HAP-1 (cell line): ENCODE measurements around the gene STARD5.
A peak's percentile ranks its signal among the peaks of the same experiment; 100 is the strongest.

Experiments
- DNase-seq, 2 experiments: peaks; one replicate each; pipeline ENCODE4 v3.0.0-alpha.2; 2016 to 2020; ENCODE audit warnings: low spot score in 2 of 2
- H3K27me3 ChIP-seq: fragments of 250-450 bp; sonication (Bioruptor Pico); 2 replicates; pipeline ENCODE4 v1.5.1; 2020; ENCODE audit warnings: low read depth, mild to moderate bottlenecking, moderate library complexity
- H3K36me3 ChIP-seq: fragments of 250-450 bp; sonication (Bioruptor Pico); replicated peaks from 2 replicates; pipeline ENCODE4 v1.5.1; 2020; ENCODE audit warnings: mild to moderate bottlenecking
- H3K4me1 ChIP-seq: fragments of 250-450 bp; sonication (Bioruptor Pico); 2 replicates; pipeline ENCODE4 v1.5.1; 2020; ENCODE audit warnings: mild to moderate bottlenecking
- H3K4me3 ChIP-seq: fragments of 250-450 bp; sonication (Bioruptor Pico); 2 replicates; pipeline ENCODE4 v1.5.1; 2020; ENCODE audit warnings: mild to moderate bottlenecking, moderate library complexity
- H3K9me3 ChIP-seq: fragments of 250-450 bp; sonication (Bioruptor Pico); 2 replicates; pipeline ENCODE4 v1.5.1; 2020; ENCODE audit warnings: mild to moderate bottlenecking, moderate library complexity
- in situ Hi-C: fragments of 300-500 bp; cut with MboI; formaldehyde crosslinking; loops from 3 replicates; pipeline ENCODE4 v1.14.3; 2020; ENCODE audit warnings: low sequenced_read_pairs, inconsistent platforms, mixed read lengths

Gene STARD5

DNA sequence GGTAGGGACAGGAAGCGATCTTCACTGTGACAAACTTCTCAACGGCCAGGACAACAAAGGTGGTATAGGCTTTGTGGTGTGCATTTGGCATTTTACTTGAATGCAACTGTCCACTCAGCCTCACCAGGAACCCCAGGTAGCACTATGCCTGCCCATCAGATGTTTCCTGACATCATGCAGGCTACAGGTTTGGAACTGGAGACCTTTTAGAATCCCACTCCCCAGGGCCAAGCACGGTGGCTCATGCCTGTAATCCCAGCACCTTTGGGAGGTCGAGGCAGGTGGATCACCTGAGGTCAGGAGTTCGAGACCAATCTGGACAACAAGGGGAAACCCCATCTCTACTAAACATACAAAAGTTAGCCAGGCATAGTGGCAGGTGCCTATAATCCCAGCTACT is 9.6 kb downstream of the STARD5 start:
- in situ Hi-C loops, result no loop called here
- Histone ChIP-seq H3K9me3 (no peaks in the 10 kb centered on the region; the same call in 1 of the 2 replicates), H3K4me3 (no peak overlapping the region), H3K27me3 (no peaks in the 10 kb centered on the region), H3K36me3 (peaks cover 7% of the 10 kb centered on the region), H3K4me1 (no peaks in the 10 kb centered on the region)
- no peak for DNase-seq

DNA sequence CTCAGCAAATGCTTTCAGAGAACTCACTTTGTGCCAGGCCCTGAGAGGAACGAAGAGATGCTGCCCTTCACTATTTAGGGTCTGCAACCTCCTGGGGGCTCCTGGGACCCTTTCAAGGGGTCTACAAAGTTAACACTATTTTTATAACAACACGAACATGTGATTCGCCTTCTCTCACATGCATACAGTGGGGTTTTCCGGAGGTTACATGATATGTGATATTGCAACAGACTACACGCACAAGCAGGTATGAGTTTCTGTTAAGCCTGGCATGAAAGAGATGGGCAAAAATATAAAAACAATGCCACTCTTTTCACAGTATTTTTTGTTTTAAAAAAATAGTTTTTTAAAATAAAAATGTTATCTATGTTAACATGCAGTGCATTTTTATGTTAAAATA is 10.3 kb downstream of the STARD5 start:
- Histone ChIP-seq H3K36me3 (peaks cover 7% of the 10 kb centered on the region), H3K4me1 (no peaks in the 10 kb centered on the region), H3K9me3 (no peaks in the 10 kb centered on the region; the same call in 1 of the 2 replicates), H3K27me3 (no peaks in the 10 kb centered on the region), H3K4me3 (no peak overlapping the region)
- in situ Hi-C loops, result no loop called here
- no peak for DNase-seq

DNA sequence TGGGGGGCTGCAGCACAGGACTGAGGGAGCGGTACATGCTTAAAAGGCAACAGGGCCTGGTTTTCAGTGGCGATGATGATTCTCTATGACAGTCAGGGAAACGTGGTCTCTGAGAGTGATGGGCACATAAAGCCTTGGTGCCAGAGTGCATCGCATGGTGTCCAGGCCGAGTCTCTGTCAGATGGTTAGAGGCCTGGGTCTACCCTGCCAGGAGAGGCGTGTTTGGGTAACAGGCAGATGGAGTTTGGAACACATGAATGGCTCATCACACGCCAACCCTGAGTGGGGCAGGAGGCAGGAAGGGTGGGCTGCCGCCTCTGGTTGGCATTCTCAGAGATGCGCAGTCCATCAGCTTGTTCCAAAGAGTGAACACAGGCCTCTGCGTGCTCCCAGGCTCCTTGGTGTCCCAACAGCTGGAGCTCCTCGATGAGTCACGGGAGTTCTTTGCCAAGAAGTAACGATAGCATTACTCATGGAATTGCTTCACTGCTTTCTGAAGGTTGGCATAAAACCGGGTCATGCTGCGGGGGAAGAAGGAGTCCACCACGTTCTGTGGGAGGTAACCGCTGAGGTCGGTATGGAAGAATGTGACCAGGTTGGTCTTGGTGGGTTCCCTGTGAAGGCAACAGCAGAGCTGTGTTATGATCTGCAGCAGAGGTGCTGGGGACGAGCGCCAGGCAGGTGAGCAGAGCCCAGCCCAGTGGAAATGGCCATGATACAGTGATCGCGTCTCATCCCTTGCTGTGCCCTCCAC is 11.0 kb downstream of the STARD5 start:
- Histone ChIP-seq H3K36me3 (peaks cover 7% of the 10 kb centered on the region), H3K27me3 (no peaks in the 10 kb centered on the region)
- in situ Hi-C loops, result no loop called here

DNA sequence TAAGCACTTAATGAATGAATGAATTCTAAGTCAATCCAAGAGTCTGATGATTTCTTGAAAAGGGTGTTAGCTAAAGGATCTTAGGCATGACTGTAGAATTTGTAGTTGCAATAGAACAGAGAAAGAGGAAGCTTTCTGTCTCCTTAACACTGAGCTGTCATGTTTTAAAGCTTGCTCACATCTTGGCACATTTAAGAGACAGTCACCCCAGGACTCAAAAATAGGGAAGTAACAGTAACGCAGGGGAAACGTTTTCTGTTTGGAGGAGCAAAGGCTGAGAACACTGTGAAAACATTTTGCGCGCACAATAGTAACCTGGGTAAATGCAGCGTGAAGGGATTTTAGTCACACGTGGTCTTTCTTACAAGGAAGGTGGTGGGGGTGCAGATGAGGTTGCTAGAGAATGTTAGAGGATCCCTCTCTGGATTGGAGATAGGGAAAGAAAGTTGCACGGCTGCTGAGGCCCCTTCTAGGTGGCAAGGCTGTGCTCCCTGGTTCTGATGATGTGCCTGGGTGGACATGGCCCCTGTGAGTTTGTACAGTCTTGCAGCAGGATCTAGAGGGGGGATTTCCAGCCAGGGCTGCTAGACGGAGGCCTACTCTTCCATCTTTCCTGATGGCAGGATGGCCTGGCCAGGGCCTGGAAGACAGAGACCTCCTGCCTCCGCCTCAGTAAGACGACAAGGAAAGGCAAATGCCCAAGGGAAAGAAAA is 12.0 kb downstream of the STARD5 start:
- H3K4me1 ChIP-seq, result no peaks in the 10 kb centered on the region
- DNase-seq, result no peak
- no peaks in the 10 kb centered on the region for H3K27me3 ChIP-seq
- no peaks in the 10 kb centered on the region; the same call in 1 of the 2 replicates for H3K9me3 ChIP-seq
- in situ Hi-C loops, result no loop called here
- H3K36me3 ChIP-seq, result peaks cover 7% of the 10 kb centered on the region
- no peak overlapping the region for H3K4me3 ChIP-seq

More for the DNA sequence above, 11.0 kb downstream of the STARD5 start:
- Histone ChIP-seq H3K9me3 (no peaks in the 10 kb centered on the region; the same call in 1 of the 2 replicates), H3K4me1 (no peaks in the 10 kb centered on the region), H3K4me3 (no peak overlapping the region)
- DNase-seq, result no peak

DNA sequence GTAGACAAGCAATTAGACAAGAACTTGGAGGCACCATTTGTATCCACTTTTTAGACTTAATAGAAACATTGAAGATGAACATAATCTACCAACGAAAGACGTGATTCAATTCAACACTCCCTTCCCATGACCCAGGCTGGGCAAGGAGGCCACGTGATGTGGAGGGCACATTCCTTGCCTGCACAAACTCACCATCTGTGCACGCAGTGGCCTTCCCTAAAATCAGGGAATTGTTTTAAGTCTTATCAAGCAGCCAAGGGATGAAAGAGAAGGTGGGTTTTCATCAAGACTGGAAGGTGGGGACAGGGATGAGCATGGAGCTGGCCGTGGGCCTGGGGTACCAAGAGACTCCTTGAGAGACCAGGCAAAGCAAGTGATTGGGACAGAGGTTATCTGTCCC is 13.5 kb downstream of the STARD5 start:
- Histone ChIP-seq H3K4me1 (no peaks in the 10 kb centered on the region), H3K27me3 (no peaks in the 10 kb centered on the region), H3K36me3 (peaks cover 7% of the 10 kb centered on the region), H3K9me3 (no peaks in the 10 kb centered on the region; the same call in 1 of the 2 replicates), H3K4me3 (no peak overlapping the region)
- in situ Hi-C loops, result no loop called here
- DNase-seq, result no peak

DNA sequence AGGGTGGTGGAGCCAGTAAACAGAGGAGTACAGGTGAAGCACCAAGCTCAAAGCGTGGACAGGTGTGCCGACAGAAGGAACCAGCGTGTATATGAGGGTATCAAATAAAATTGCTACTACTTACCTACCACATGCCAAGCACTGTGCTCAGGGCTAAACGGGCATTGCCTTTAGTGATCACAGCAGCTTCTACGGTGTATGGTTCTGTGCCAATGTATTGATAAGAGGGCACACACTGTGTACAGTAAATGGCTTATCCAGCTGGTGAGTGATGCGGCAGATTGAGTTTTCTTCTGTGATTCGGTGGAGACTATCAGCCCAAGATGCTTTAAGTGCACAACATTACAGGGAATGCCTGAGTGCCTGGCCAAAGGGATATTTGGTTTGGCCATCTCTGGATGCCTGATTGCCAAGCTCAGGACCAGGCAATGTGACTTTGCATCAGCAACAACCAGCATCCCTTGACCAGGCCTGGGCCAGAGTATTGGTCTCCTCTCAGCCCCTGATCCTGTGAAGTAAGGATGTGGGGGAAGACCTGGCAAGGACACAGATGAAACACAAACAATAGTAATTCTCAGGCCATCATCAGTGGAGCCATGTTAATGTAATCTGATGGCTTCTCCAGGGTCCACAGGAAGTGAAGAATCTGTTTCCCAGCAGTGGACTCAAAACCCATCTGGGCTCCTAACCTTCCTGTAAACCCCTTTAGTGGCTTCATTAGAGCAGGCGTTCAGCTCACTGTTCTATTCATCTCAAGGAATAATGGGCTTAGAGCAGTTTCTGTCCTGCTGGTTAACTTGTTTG is 14.1 kb downstream of the STARD5 start:
- DNase-seq, result no peak
- Histone ChIP-seq H3K9me3 (no peaks in the 10 kb centered on the region; the same call in none of the 2 replicates), H3K4me3 (no peak overlapping the region), H3K4me1 (no peaks in the 10 kb centered on the region), H3K36me3 (peaks cover 7% of the 10 kb centered on the region), H3K27me3 (no peaks in the 10 kb centered on the region)
- in situ Hi-C loops, result no loop called here

DNA sequence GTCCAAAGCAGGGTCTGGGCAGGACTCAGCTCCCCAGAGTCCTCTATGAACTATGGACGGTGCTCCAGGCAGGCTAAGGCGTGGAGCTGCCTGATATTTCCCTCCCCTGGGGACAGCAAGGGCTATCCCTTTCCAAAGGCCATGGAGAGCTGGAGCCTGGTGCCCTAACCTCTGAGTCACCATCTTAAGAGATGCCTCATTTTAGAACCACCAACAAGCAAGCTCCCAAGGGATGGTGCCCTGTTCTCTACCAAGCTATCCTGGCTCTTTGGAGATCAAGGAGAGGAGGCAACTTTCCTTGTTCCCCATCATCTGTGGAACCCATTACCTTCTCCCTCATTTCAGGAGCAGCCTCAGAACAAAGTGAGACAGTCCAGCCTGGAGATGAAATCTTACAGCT is 15.7 kb downstream of the STARD5 start:
- Histone ChIP-seq H3K36me3 (peaks cover 7% of the 10 kb centered on the region), H3K4me1 (peaks cover 2% of the 10 kb centered on the region)

DNA sequence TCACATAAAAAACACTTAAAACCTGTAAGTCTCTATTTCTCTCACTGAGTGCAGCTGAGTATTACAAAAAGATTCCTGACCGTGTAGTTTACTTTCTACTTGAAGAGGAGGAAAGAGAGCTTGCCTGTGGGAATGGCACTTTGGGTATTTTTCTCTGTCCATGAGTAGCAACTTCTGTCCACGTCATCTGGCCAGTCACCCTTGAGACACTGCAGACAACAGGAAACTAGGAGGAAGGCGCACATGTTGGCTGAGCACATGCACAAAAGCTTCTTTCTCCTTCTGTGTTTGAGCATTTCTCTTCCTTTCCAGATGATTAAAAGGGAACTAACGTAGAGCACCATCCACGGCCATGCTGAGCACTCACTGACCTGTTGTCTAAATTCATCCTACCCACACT is 19.7 kb downstream of the STARD5 start:
- H3K36me3 ChIP-seq, result no peaks in the 10 kb centered on the region; the same call in 1 of the 2 replicates
- peaks cover 8% of the 10 kb centered on the region; the same call in 1 of the 2 replicates for H3K27me3 ChIP-seq
- H3K4me1 ChIP-seq, result peaks cover 2% of the 10 kb centered on the region
- no peaks in the 10 kb centered on the region; the same call in 1 of the 2 replicates for H3K9me3 ChIP-seq
- H3K4me3 ChIP-seq, result no peak overlapping the region
- DNase-seq, result no peak
- in situ Hi-C loops, result no loop called here

More for the DNA sequence above, 15.7 kb downstream of the STARD5 start:
- H3K4me3 ChIP-seq, result no peak overlapping the region
- no peak for DNase-seq
- no peaks in the 10 kb centered on the region for H3K27me3 ChIP-seq
- H3K9me3 ChIP-seq, result no peaks in the 10 kb centered on the region; the same call in none of the 2 replicates
- in situ Hi-C loops, result no loop called here

DNA sequence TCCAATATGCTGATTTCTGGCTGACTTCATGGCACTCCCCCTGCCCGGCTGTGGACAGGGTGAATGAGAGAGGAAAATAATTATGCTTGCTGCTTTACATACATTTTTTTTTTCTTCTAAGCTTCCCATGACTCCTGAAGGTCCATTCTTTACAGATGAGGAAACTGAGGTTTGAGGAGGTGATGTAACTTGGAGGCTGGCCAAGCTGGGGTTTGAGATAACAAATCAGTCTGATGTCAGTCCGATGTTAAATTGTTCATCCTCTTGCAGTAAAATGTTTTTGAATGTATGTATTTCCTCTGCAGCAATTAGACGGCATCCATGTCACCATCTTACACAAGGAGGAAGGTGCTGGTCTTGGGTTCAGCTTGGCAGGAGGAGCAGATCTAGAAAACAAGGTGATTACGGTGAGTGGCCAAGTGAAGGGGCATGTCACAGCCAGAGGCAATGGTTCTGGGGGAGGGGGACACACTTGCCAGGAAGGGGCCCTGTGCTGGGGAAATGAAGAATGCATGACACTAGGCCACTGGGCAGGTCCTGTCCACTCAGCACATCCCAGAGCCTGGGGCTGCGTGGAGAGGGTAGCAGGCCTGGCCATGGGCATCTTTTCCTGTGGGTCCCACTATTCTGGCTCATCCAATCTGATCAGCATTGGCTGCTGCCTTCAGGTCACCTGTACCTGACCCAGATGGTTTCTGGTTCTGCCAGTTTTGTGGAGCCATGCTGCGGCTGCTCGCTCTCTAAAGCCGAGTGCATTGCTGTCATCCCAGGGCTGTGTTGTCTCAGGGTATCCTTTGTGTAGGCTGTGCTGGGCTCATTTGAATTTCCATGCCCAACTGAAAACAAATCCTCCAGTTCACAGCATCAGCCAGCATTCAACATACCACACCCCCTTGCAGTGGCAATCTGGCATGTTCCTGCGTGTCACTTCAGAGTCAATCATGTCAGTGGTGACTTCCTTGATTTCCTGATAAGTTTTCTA is 20.4 kb downstream of the STARD5 start:
- Histone ChIP-seq H3K4me3 (no peak overlapping the region), H3K9me3 (no peaks in the 10 kb centered on the region; the same call in 1 of the 2 replicates), H3K4me1 (peaks cover 2% of the 10 kb centered on the region), H3K36me3 (no peaks in the 10 kb centered on the region; the same call in 1 of the 2 replicates), H3K27me3 (peaks cover 8% of the 10 kb centered on the region; the same call in 1 of the 2 replicates)
- in situ Hi-C loops, result no loop called here
- DNase-seq, result peak in 1 of 2 experiments; percentile 53

DNA sequence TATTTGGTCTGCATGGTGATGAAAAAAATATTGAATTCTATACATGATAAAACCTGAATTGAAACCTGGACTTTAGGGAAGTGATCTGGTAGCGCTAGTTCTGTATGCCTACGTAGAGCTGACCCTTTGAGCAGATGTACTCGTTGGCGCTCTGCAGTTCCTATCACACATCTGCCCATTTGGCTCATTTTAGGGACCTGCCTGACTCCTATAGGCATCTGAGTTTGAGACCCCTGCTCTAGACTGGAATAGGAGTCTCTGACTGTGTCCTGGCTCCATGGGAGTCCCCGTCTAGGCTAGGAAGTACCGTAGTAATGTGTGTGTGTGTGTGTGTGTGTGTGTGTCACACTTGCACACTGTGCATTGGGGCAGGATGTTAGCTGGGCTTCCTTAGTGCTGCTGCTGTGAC is 21.2 kb downstream of the STARD5 start:
- in situ Hi-C loops, result no loop called here

DNA sequence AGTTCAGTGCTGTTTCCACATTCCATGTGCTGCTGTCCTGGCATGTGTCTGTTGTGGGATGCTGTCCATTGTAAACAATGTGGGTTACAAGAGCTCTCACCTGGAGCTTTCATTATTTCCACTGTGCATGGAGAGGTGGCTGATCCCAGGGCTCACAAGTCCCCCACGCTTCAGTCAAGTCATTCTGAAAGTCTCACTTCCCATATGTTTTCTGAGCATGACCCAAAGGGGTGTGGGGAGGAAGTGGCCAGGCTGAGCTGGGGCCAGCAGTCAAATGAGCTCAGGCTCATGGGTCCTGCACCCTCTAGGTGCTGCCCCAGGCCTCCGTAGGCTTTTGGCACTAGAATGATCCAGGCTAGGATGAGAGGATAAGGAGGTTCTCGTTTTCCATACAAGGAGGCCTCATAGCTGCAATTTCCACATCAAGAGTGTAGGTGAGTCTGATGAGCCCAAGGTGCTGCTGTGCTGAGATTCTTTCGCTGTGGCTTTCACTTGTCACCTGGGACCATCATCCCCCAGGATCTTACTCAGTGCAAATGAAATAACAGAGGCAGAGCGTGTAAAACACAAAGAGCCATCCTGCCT is 22.0 kb downstream of the STARD5 start:
- Histone ChIP-seq H3K27me3 (peaks cover 9% of the 10 kb centered on the region), H3K9me3 (no peaks in the 10 kb centered on the region; the same call in 1 of the 2 replicates), H3K4me3 (no peak overlapping the region), H3K36me3 (no peaks in the 10 kb centered on the region; the same call in 1 of the 2 replicates), H3K4me1 (peaks cover 2% of the 10 kb centered on the region)
- in situ Hi-C loops, result no loop called here
- no peak for DNase-seq

More for the DNA sequence above, 21.2 kb downstream of the STARD5 start:
- Histone ChIP-seq H3K4me1 (peaks cover 2% of the 10 kb centered on the region), H3K36me3 (no peaks in the 10 kb centered on the region; the same call in 1 of the 2 replicates), H3K27me3 (peaks cover 8% of the 10 kb centered on the region), H3K4me3 (no peak overlapping the region), H3K9me3 (no peaks in the 10 kb centered on the region; the same call in 1 of the 2 replicates)
- DNase-seq, result no peak

DNA sequence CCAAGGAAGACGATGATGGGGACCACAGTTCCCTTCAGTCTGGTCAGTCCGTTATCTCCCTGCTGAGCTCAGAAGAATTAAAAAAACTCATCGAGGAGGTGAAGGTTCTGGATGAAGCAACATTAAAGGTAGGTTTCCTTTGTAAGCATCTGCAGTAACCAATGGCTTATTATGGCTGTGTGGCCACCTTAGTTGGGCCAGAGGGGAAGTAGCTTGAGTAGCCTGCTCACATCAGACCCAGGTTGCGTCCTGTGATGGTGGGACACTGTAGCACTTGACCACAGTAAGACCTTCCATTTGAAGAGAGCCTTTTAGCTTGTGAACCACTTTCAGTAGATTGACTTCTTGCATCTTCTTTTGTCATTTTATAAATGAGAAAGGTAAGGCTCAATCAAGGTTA is 22.6 kb downstream of the STARD5 start:
- Histone ChIP-seq H3K27me3 (peaks cover 14% of the 10 kb centered on the region), H3K9me3 (no peaks in the 10 kb centered on the region; the same call in 1 of the 2 replicates), H3K4me3 (no peak overlapping the region), H3K4me1 (peaks cover 2% of the 10 kb centered on the region), H3K36me3 (no peaks in the 10 kb centered on the region; the same call in 1 of the 2 replicates)
- no peak for DNase-seq
- in situ Hi-C loops, result no loop called here
